Esophagus squamous epithelium (tissue), 4 donors: Measurements from ENCODE around the gene GNG12.

Experiments
- CTCF ChIP-seq, 6 experiments: fragments of 450-650 bp in 4 of 6; fragments of 200-600 bp in 2 of 6; sonication (generic) in 2 of 6; IDR thresholded peaks; one replicate each; pipeline ENCODE4 v1.5.1; 2016 to 2019; ENCODE audit warnings: antibody characterized with exemption in 6 of 6, mild to moderate bottlenecking in 4 of 6, moderate library complexity in 4 of 6
- POLR2A ChIP-seq, 4 donors: fragments of 450-650 bp; IDR thresholded peaks; one replicate each; pipeline ENCODE4 v1.6.1; 2017; ENCODE audit warnings: antibody characterized with exemption in 4 of 4, mild to moderate bottlenecking in 4 of 4, moderate library complexity in 3 of 4

- TF ChIP-seq CTCF (IDR thresholded peaks at IDR 0.05) (no peak), POLR2A (IDR thresholded peaks at IDR 0.05) (no peak)
Observed at GRCh38 chr1:67668660-67669059, 164.6 kb downstream of the GNG12 start.
